WTC11 (cell line): Measurements from ENCODE around the gene AMBP. TPM values are rescaled to one million over a fixed set of nuclear protein-coding genes. Genes with fewer than 3 reads are reported as not detected.

Source experiments
- ATAC-seq: fragments of 200-7000 bp; cut with Tn5 transposase; 2 replicates; pipeline ENCODE4 v1.10.0; 2021; ENCODE audit warnings: mild to moderate bottlenecking, moderate library complexity
- CTCF ChIA-PET: fragments of 300-600 bp; sonication (Branson Sonifier 250); formaldehyde crosslinking; loops from one replicate; lab custom pipeline; 2021; ENCODE audit warnings: antibody characterized with exemption; lab: Charles Lee
- POLR2A ChIA-PET: fragments of 350-600 bp; sonication (Branson Sonifier 250); formaldehyde crosslinking; loops from one replicate; lab custom pipeline; 2021; ENCODE audit warnings: antibody characterized with exemption; lab: Charles Lee
- DNase-seq: peaks from one replicate; pipeline ENCODE4 v3.0.0; 2021; ENCODE audit warnings: low spot score
- H3K27ac Mint-ChIP-seq: 2 replicates; pipeline ENCODE4 v1.8.0; 2021; ENCODE audit warnings: mixed read lengths
- H3K27me3 Mint-ChIP-seq: 2 replicates; pipeline ENCODE4 v1.8.0; 2021; ENCODE audit warnings: low read depth, mild to moderate bottlenecking, moderate library complexity, mixed read lengths
- H3K36me3 Mint-ChIP-seq: 2 replicates; pipeline ENCODE4 v1.8.0; 2021; ENCODE audit warnings: mixed read lengths
- H3K4me1 Mint-ChIP-seq: 2 replicates; pipeline ENCODE4 v1.8.0; 2022; ENCODE audit warnings: mixed read lengths
- H3K4me3 Mint-ChIP-seq: 2 replicates; pipeline ENCODE4 v1.8.0; 2021; ENCODE audit warnings: mild to moderate bottlenecking, moderate library complexity, mixed read lengths
- H3K9me3 Mint-ChIP-seq: 2 replicates; pipeline ENCODE4 v1.8.0; 2021; ENCODE audit warnings: mixed read lengths
- CBFB ChIP-seq: sonication (generic); formaldehyde crosslinking; IDR thresholded peaks from 2 replicates; pipeline ENCODE4 v1.8.1; 2022; ENCODE audit warnings: mild to moderate bottlenecking, low read depth, missing genetic modification reagents
- ELF4 ChIP-seq: sonication (generic); formaldehyde crosslinking; IDR thresholded peaks from 2 replicates; pipeline ENCODE4 v1.8.1; 2022; ENCODE audit warnings: low read depth, mild to moderate bottlenecking, moderate library complexity, missing genetic modification reagents
- GTF2I ChIP-seq: fragments of 250-450 bp; sonication (Bioruptor Pico); conservative IDR thresholded peaks from 2 replicates; pipeline ENCODE4 v1.4.0; 2021; ENCODE audit warnings: mild to moderate bottlenecking
- IRF2 ChIP-seq: sonication (generic); formaldehyde crosslinking; IDR thresholded peaks from 2 replicates; pipeline ENCODE4 v1.8.0; 2022; ENCODE audit warnings: low read depth, missing genetic modification reagents, borderline replicate concordance
- NFATC4 ChIP-seq: fragments of 250-450 bp; sonication (Bioruptor Pico); IDR thresholded peaks from 2 replicates; pipeline ENCODE4 v1.9.0; 2021; ENCODE audit warnings: mild to moderate bottlenecking
- NR1H2 ChIP-seq: sonication (generic); formaldehyde crosslinking; IDR thresholded peaks from 2 replicates; pipeline ENCODE4 v1.9.0; 2021; ENCODE audit warnings: mild to moderate bottlenecking, moderate library complexity, missing genetic modification reagents
- OVOL2 ChIP-seq: fragments of 250-450 bp; sonication (Bioruptor Pico); IDR thresholded peaks from 2 replicates; pipeline ENCODE4 v1.9.0; 2021; ENCODE audit warnings: mild to moderate bottlenecking, borderline replicate concordance
- RELA ChIP-seq: sonication (generic); formaldehyde crosslinking; IDR thresholded peaks from 2 replicates; pipeline ENCODE4 v1.8.1; 2022; ENCODE audit warnings: missing genetic modification reagents, mild to moderate bottlenecking, borderline replicate concordance
- SOX15 ChIP-seq: fragments of 250-450 bp; sonication (Bioruptor Pico); IDR thresholded peaks from 2 replicates; pipeline ENCODE4 v1.9.0; 2021; ENCODE audit warnings: mild to moderate bottlenecking
- TEAD1 ChIP-seq: sonication (generic); formaldehyde crosslinking; IDR thresholded peaks from 2 replicates; pipeline ENCODE4 v1.8.0; 2022; ENCODE audit warnings: mild to moderate bottlenecking, missing genetic modification reagents
- ZNF317 ChIP-seq: sonication (generic); formaldehyde crosslinking; IDR thresholded peaks from 2 replicates; pipeline ENCODE4 v1.8.1; 2023; ENCODE audit warnings: low read depth, mild to moderate bottlenecking, moderate library complexity, missing genetic modification reagents, borderline replicate concordance
- total RNA-seq: library from RNA; stranded (reverse); gene quantifications from 3 replicates; pipeline ENCODE4 v1.2.3, GENCODE V29; 2021
- TF ChIP-seq, protein P1 (sequence below): sonication (generic); formaldehyde crosslinking; IDR thresholded peaks from 2 replicates; pipeline ENCODE4 v1.8.1; 2022; ENCODE audit warnings: mild to moderate bottlenecking, moderate library complexity, missing genetic modification reagents
- TF ChIP-seq, protein P2 (sequence below): sonication (generic); formaldehyde crosslinking; IDR thresholded peaks from 2 replicates; pipeline ENCODE4 v1.8.1; 2023; ENCODE audit warnings: mild to moderate bottlenecking, moderate library complexity, missing genetic modification reagents
- TF ChIP-seq, protein P3 (sequence below): fragments of 250-450 bp; sonication (Bioruptor Pico); conservative IDR thresholded peaks from 2 replicates; pipeline ENCODE4 v1.9.0; 2021; ENCODE audit warnings: mild to moderate bottlenecking
- TF ChIP-seq, protein P4 (sequence below): sonication (generic); formaldehyde crosslinking; IDR thresholded peaks from 2 replicates; pipeline ENCODE4 v1.8.0; 2022; ENCODE audit warnings: mild to moderate bottlenecking, missing genetic modification reagents
- TF ChIP-seq, protein P5 (sequence below): fragments of 250-450 bp; sonication (Bioruptor Pico); IDR thresholded peaks from 2 replicates; pipeline ENCODE4 v1.9.0; 2021; ENCODE audit warnings: moderate library complexity, mild to moderate bottlenecking, inconsistent platforms, borderline replicate concordance
- TF ChIP-seq, protein P6 (sequence below): sonication (generic); formaldehyde crosslinking; conservative IDR thresholded peaks from 2 replicates; pipeline ENCODE4 v1.8.1; 2022; ENCODE audit warnings: mild to moderate bottlenecking, missing genetic modification reagents
- TF ChIP-seq, protein P7 (sequence below): sonication (generic); formaldehyde crosslinking; conservative IDR thresholded peaks from 2 replicates; pipeline ENCODE4 v1.8.1; 2023; ENCODE audit warnings: mild to moderate bottlenecking, low read depth, missing genetic modification reagents, moderate library complexity

Gene AMBP
- total RNA-seq, 1 experiment from 2014 or later, result 3.3 TPM

DNA sequence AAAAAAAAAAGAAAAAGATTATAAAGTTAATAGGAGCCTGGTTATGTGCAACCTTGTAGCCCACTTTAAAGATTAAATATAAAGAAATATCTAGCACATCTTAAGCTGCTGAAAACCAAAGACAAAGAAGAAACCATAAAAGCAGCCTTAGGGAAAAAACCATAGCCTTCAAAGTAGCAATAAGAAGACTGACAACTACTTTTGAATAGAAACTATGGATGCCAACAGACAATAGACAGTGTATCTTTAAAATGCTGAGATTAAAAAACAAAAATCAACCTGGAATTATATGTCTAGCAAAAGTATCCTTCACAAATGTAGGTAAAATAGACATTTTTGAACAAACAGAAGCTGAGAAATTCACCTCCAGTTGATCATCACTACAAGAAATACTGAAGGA lies 24.4 kb upstream of the AMBP start:
- no peak for TF ChIP-seq RELA
- TF ChIP-seq, protein P1, sequence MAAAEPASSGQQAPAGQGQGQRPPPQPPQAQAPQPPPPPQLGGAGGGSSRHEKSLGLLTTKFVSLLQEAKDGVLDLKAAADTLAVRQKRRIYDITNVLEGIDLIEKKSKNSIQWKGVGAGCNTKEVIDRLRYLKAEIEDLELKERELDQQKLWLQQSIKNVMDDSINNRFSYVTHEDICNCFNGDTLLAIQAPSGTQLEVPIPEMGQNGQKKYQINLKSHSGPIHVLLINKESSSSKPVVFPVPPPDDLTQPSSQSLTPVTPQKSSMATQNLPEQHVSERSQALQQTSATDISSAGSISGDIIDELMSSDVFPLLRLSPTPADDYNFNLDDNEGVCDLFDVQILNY, result no peak
- TF ChIP-seq IRF2 (CRISPR knock-in tag), result no peak
- TF ChIP-seq CBFB (CRISPR knock-in tag), result no peak
- peak; percentile 94 for TF ChIP-seq ZNF317 (CRISPR knock-in tag)
- TF ChIP-seq, protein P2, sequence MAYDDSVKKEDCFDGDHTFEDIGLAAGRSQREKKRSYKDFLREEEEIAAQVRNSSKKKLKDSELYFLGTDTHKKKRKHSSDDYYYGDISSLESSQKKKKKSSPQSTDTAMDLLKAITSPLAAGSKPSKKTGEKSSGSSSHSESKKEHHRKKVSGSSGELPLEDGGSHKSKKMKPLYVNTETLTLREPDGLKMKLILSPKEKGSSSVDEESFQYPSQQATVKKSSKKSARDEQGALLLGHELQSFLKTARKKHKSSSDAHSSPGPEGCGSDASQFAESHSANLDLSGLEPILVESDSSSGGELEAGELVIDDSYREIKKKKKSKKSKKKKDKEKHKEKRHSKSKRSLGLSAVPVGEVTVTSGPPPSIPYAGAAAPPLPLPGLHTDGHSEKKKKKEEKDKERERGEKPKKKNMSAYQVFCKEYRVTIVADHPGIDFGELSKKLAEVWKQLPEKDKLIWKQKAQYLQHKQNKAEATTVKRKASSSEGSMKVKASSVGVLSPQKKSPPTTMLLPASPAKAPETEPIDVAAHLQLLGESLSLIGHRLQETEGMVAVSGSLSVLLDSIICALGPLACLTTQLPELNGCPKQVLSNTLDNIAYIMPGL, result no peak
- TF ChIP-seq, protein P3, sequence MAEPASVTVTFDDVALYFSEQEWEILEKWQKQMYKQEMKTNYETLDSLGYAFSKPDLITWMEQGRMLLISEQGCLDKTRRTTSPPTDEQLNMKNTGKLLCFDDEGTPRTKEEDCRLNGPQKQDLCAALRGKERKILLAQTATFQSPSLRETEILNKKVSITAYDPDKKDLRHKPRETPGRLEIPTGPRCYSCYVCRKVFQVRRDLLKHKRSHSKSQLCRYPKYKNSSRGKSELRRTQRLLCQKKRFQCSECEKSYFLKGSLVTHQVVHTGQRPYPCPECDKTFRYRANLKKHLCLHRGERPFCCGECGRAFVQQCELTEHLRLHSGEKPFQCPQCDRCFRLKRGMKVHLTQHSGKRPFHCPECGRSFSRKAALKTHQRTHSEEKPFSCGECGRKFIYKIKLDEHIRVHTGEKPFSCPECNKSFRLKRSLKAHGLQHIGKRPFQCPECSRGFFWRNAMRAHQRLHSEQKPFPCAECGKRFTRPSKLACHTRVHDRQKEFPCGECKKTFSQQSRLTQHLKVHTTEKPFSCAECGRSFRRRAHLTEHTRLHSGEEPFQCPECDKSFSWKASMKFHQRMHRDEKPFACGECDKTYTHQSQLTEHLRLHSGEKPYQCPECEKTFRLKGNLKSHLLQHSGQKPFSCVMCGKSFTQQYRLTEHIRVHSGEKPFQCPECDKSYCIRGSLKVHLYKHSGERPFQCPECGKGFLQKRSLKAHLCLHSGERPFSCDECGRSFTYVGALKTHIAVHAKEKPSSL (CRISPR knock-in tag), result no peak
- no peak for TF ChIP-seq TEAD1 (CRISPR knock-in tag)
- TF ChIP-seq, protein P4, sequence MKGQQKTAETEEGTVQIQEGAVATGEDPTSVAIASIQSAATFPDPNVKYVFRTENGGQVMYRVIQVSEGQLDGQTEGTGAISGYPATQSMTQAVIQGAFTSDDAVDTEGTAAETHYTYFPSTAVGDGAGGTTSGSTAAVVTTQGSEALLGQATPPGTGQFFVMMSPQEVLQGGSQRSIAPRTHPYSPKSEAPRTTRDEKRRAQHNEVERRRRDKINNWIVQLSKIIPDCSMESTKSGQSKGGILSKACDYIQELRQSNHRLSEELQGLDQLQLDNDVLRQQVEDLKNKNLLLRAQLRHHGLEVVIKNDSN (CRISPR knock-in tag), result no peak
- POLR2A ChIA-PET, result no interaction called here
- ATAC-seq (no peak), DNase-seq (no peak)
- Mint-ChIP-seq H3K9me3 (peaks cover 11% of the 10 kb centered on the region), H3K27me3 (peaks cover 79% of the 10 kb centered on the region), H3K27ac (no peak overlapping the region), H3K4me3 (no peak overlapping the region), H3K36me3 (peaks cover 6% of the 10 kb centered on the region), H3K4me1 (peaks cover 16% of the 10 kb centered on the region)
- CTCF ChIA-PET, result interaction anchor here (2.1 kb wide), 1 partner anchor 20 kb away, joined by 4 read pairs; no protein-coding TSS in a partner anchor

DNA sequence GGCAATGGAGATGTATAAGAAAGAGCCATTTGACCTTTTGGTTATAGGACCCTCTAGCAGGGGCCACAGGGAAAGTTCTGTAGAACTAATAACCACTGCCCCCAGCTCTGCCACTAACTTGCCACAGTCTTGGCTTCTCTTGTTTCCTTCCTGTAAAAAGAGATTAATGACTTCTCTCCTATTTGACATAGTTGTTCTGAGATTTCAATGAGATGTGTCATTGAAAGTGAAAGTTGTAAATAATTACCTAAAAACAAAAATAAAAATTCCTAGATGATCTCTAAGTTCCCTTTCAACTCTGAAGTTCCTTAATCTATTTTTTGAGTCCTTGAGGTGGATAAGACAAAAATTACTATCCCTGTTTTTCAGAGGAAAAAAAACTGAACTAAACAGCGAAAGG lies 22.4 kb upstream of the AMBP start:
- DNase-seq (no peak), ATAC-seq (no peak)
- H3K36me3 Mint-ChIP-seq, result peaks cover 6% of the 10 kb centered on the region
- H3K9me3 Mint-ChIP-seq, result peaks cover 11% of the 10 kb centered on the region
- ChIA-PET CTCF (interaction anchor here (1.0 to 7.4 kb wide), 4 partner anchors 8 to 190 kb away, joined by 4 to 101 read pairs (median 45); no protein-coding TSS in a partner anchor), POLR2A (no interaction called here)
- TF ChIP-seq, protein P5, sequence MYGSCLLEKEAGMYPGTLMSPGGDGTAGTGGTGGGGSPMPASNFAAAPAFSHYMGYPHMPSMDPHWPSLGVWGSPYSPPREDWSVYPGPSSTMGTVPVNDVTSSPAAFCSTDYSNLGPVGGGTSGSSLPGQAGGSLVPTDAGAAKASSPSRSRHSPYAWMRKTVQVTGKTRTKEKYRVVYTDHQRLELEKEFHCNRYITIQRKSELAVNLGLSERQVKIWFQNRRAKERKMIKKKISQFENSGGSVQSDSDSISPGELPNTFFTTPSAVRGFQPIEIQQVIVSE (CRISPR knock-in tag), result no peak
- TF ChIP-seq OVOL2 (CRISPR knock-in tag), result no peak
- TF ChIP-seq NFATC4 (CRISPR knock-in tag), result no peak
- TF ChIP-seq, protein P6, sequence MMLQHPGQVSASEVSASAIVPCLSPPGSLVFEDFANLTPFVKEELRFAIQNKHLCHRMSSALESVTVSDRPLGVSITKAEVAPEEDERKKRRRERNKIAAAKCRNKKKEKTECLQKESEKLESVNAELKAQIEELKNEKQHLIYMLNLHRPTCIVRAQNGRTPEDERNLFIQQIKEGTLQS, result no peak
- TF ChIP-seq GTF2I (CRISPR knock-in tag), result no peak
- TF ChIP-seq, protein P7, sequence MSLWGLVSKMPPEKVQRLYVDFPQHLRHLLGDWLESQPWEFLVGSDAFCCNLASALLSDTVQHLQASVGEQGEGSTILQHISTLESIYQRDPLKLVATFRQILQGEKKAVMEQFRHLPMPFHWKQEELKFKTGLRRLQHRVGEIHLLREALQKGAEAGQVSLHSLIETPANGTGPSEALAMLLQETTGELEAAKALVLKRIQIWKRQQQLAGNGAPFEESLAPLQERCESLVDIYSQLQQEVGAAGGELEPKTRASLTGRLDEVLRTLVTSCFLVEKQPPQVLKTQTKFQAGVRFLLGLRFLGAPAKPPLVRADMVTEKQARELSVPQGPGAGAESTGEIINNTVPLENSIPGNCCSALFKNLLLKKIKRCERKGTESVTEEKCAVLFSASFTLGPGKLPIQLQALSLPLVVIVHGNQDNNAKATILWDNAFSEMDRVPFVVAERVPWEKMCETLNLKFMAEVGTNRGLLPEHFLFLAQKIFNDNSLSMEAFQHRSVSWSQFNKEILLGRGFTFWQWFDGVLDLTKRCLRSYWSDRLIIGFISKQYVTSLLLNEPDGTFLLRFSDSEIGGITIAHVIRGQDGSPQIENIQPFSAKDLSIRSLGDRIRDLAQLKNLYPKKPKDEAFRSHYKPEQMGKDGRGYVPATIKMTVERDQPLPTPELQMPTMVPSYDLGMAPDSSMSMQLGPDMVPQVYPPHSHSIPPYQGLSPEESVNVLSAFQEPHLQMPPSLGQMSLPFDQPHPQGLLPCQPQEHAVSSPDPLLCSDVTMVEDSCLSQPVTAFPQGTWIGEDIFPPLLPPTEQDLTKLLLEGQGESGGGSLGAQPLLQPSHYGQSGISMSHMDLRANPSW (CRISPR knock-in tag), result no peak
- TF ChIP-seq NR1H2 (CRISPR knock-in tag), result no peak
- TF ChIP-seq SOX15 (CRISPR knock-in tag), result no peak
- no peak for TF ChIP-seq ELF4
- H3K27ac Mint-ChIP-seq, result no peak overlapping the region
- H3K27me3 Mint-ChIP-seq, result peaks cover 89% of the 10 kb centered on the region
- H3K4me3 Mint-ChIP-seq, result no peak overlapping the region
- peaks cover 18% of the 10 kb centered on the region for H3K4me1 Mint-ChIP-seq
